H1 (cell line): ENCODE results near the gene TBK1. TPM values are rescaled to one million over a fixed set of nuclear protein-coding genes. Genes with fewer than 3 reads are reported as not detected.

Experiments
- CTCF ChIA-PET: fragments of 300-600 bp; sonication (Branson Sonifier 250); formaldehyde crosslinking; loops from one replicate; lab custom pipeline; 2021; ENCODE audit not compliant: partially characterized antibody; lab: Charles Lee
- POLR2A ChIA-PET: fragments of 300-600 bp; sonication (Branson Sonifier 250); formaldehyde crosslinking; loops from one replicate; lab custom pipeline; 2021; ENCODE audit warnings: inconsistent platforms; ENCODE audit not compliant: partially characterized antibody; lab: Charles Lee
- DNase-seq, 2 experiments: peaks; one replicate each; pipeline versions ENCODE4 v3.0.0 to v3.0.0-alpha.2; 2010 to 2022; ENCODE audit warnings: low spot score in 2 of 2, low read depth in 1 of 2, mixed read lengths in 1 of 2
- FAIRE-seq: peaks from 2 replicates; lab custom pipeline; 2011; peaks lifted over from hg19 to GRCh38; lab: Jason Lieb, UNC
- H2AFZ ChIP-seq: 2 replicates; pipeline ENCODE4 v1.8.1; 2012; ENCODE audit warnings: low read length, inconsistent platforms
- H2AK5ac ChIP-seq: 2 replicates; pipeline ENCODE4 v1.6.1; 2013; ENCODE audit warnings: low read depth, low read length
- H2BK120ac ChIP-seq: replicated peaks from 2 replicates; pipeline ENCODE3; 2013; ENCODE audit warnings: low read depth, low read length, inconsistent platforms
- H2BK12ac ChIP-seq: 2 replicates; pipeline ENCODE4 v1.6.1; 2013; ENCODE audit warnings: low read depth, low read length
- H2BK15ac ChIP-seq: 2 replicates; pipeline ENCODE4 v1.6.1; 2013; ENCODE audit warnings: low read length
- H2BK20ac ChIP-seq: 2 replicates; pipeline ENCODE4 v1.6.1; 2013; ENCODE audit warnings: low read length
- H2BK5ac ChIP-seq: 2 replicates; pipeline ENCODE4 v1.6.1; 2013; ENCODE audit warnings: low read depth, low read length
- H3K14ac ChIP-seq: 2 replicates; pipeline ENCODE4 v1.6.1; 2013; ENCODE audit warnings: inconsistent platforms; ENCODE audit not compliant: insufficient read length
- H3K18ac ChIP-seq: 2 replicates; pipeline ENCODE4 v1.6.1; 2013; ENCODE audit warnings: low read length; ENCODE audit errors: extremely low read depth
- H3K23ac ChIP-seq: 2 replicates; pipeline ENCODE4 v1.6.1; 2013; ENCODE audit warnings: inconsistent platforms; ENCODE audit not compliant: insufficient read length
- H3K23me2 ChIP-seq: 2 replicates; pipeline ENCODE4 v1.6.1; 2013; ENCODE audit warnings: low read depth, low read length
- H3K27ac ChIP-seq: 2 replicates; pipeline ENCODE4 v1.6.1; 2011; ENCODE audit warnings: low read depth, low read length, inconsistent platforms
- H3K27me3 ChIP-seq, 4 experiments: replicated peaks in 1 of 4; 1 replicate in 1 of 4; 2 replicates in 3 of 4; pipeline versions ENCODE4 v1.6.1 to v1.8.1; 2011 to 2013; ENCODE audit warnings: low read length in 3 of 4, mild to moderate bottlenecking in 3 of 4, inconsistent platforms in 2 of 4, mixed read lengths in 2 of 4, moderate library complexity in 1 of 4; ENCODE audit not compliant: control insufficient read depth in 3 of 4, insufficient read depth in 3 of 4; ENCODE audit errors: extremely low read depth in 1 of 4
- H3K36me3 ChIP-seq, 4 experiments: 2 replicates each; pipeline versions ENCODE4 v1.6.1 to v1.8.1; 2011 to 2013; ENCODE audit warnings: mild to moderate bottlenecking in 4 of 4, low read length in 3 of 4, moderate library complexity in 2 of 4, control low read depth in 1 of 4, inconsistent platforms in 1 of 4; ENCODE audit not compliant: insufficient read depth in 4 of 4, control insufficient read depth in 2 of 4
- H3K4ac ChIP-seq: replicated peaks from 2 replicates; pipeline ENCODE3; 2013; ENCODE audit warnings: low read length, low read depth, mixed read lengths, inconsistent platforms; ENCODE audit not compliant: insufficient read length
- H3K4me1 ChIP-seq, 4 experiments: replicated peaks in 1 of 4; 1 replicate in 1 of 4; 2 replicates in 3 of 4; pipeline versions ENCODE4 v1.6.1 to v1.8.1; 2011 to 2013; ENCODE audit warnings: low read length in 3 of 4, inconsistent platforms in 2 of 4, mixed read lengths in 1 of 4; ENCODE audit not compliant: insufficient read depth in 4 of 4, control insufficient read depth in 3 of 4
- H3K4me2 ChIP-seq, 2 experiments: 2 replicates each; pipeline versions ENCODE4 v1.6.1 to v1.8.1; 2011 to 2013; ENCODE audit warnings: low read depth in 2 of 2, low read length in 2 of 2, control low read depth in 1 of 2, inconsistent platforms in 1 of 2, mild to moderate bottlenecking in 1 of 2; ENCODE audit not compliant: insufficient read depth in 1 of 2
- H3K4me3 ChIP-seq, 4 experiments: fragments of 200-600, 300-600 bp in 1 of 4; sonication (generic), shearing (Covaris generic), sonication (Bioruptor Twin) in 1 of 4; 2 replicates each; pipeline versions ENCODE4 v1.5.1 to v1.8.1; 2011 to 2016; ENCODE audit warnings: low read length in 4 of 4, low read depth in 3 of 4, control low read depth in 2 of 4, inconsistent platforms in 2 of 4, mild to moderate bottlenecking in 2 of 4, mixed read lengths in 1 of 4, moderate library complexity in 1 of 4; ENCODE audit not compliant: insufficient read depth in 2 of 4; ENCODE audit errors: extremely low read depth in 1 of 4
- H3K56ac ChIP-seq: replicated peaks from 2 replicates; pipeline ENCODE3; 2013; ENCODE audit warnings: low read depth, mild to moderate bottlenecking, mixed read lengths, low read length, inconsistent platforms; ENCODE audit not compliant: insufficient read length
- H3K79me1 ChIP-seq: 2 replicates; pipeline ENCODE4 v1.6.1; 2013; ENCODE audit warnings: low read depth, low read length, control low read depth
- H3K79me2 ChIP-seq, 2 experiments: 2 replicates each; pipeline versions ENCODE4 v1.6.1 to v1.8.1; 2012 to 2013; ENCODE audit warnings: low read length in 2 of 2, mild to moderate bottlenecking in 2 of 2, inconsistent platforms in 1 of 2; ENCODE audit not compliant: insufficient read depth in 2 of 2, control insufficient read depth in 1 of 2
- H3K9ac ChIP-seq, 4 experiments: replicated peaks in 1 of 4; 1 replicate in 1 of 4; 2 replicates in 3 of 4; pipeline versions ENCODE4 v1.6.1 to v1.8.1; 2011 to 2013; ENCODE audit warnings: low read depth in 3 of 4, low read length in 3 of 4, control low read depth in 2 of 4, mild to moderate bottlenecking in 2 of 4, moderate library complexity in 2 of 4, inconsistent platforms in 1 of 4; ENCODE audit errors: extremely low read depth in 1 of 4
- H3K9me3 ChIP-seq, 2 experiments: 2 replicates each; pipeline versions ENCODE4 v1.6.1 to v1.8.1; 2012 to 2013; ENCODE audit warnings: mild to moderate bottlenecking in 2 of 2, moderate library complexity in 2 of 2, control low read depth in 1 of 2, inconsistent platforms in 1 of 2, low read depth in 1 of 2, low read length in 1 of 2, mixed read lengths in 1 of 2; ENCODE audit not compliant: insufficient read depth in 2 of 2
- H4K20me1 ChIP-seq, 2 experiments: replicated peaks in 1 of 2; 2 replicates each; pipeline versions ENCODE3 to v1.8.1; 2011 to 2013; ENCODE audit warnings: inconsistent platforms in 2 of 2, low read length in 2 of 2, mild to moderate bottlenecking in 1 of 2; ENCODE audit not compliant: insufficient read depth in 2 of 2, control insufficient read depth in 1 of 2
- H4K5ac ChIP-seq: 2 replicates; pipeline ENCODE4 v1.6.1; 2013; ENCODE audit warnings: low read length, low read depth, mixed read lengths, inconsistent platforms; ENCODE audit not compliant: insufficient read length
- H4K8ac ChIP-seq: 2 replicates; pipeline ENCODE4 v1.8.0; 2013; ENCODE audit warnings: mild to moderate bottlenecking, moderate library complexity, low read length, inconsistent platforms; ENCODE audit not compliant: insufficient read depth; ENCODE audit errors: extremely low read depth
- H4K91ac ChIP-seq: replicated peaks from 2 replicates; pipeline ENCODE3; 2013; ENCODE audit warnings: low read length, mixed read lengths, inconsistent platforms; ENCODE audit not compliant: insufficient read length
- ASH2L ChIP-seq: fragments of 200-600, 300-600 bp; sonication (generic); IDR thresholded peaks from one replicate; pipeline ENCODE4 v1.7.1; 2017; ENCODE audit warnings: low read length
- CBX8 ChIP-seq: fragments of 300-800, 300-1000 bp; sonication (generic); IDR thresholded peaks from 2 replicates; pipeline ENCODE4 v1.7.1; 2016; ENCODE audit warnings: low read depth, low read length, borderline replicate concordance
- CHD2 ChIP-seq: IDR thresholded peaks from 2 replicates; pipeline ENCODE4 v1.6.1; 2012; ENCODE audit warnings: low read length, improper control_type of control experiment
- CTBP2 ChIP-seq: IDR thresholded peaks from 2 replicates; pipeline ENCODE4 v1.7.0; 2011; ENCODE audit warnings: borderline replicate concordance, mild to moderate bottlenecking, moderate library complexity, mixed read lengths, low read length; ENCODE audit not compliant: insufficient read depth, insufficient read length
- JUND ChIP-seq: IDR thresholded peaks from 2 replicates; pipeline ENCODE4 v1.6.1; 2011; ENCODE audit warnings: mild to moderate bottlenecking, improper control_type of control experiment, low read length
- KDM5A ChIP-seq: fragments of 200-600 bp; IDR thresholded peaks from 2 replicates; pipeline ENCODE4 v1.7.1; 2012; ENCODE audit warnings: mild to moderate bottlenecking, low read length, inconsistent platforms, mixed read lengths
- MAFK ChIP-seq: IDR thresholded peaks from 2 replicates; pipeline ENCODE4 v1.6.1; 2012; ENCODE audit warnings: low read depth, mild to moderate bottlenecking, improper control_type of control experiment, low read length
- POLR2A ChIP-seq, 2 experiments: IDR thresholded peaks; 1 replicate in 1 of 2; 2 replicates in 1 of 2; pipeline ENCODE4 v1.6.1; 2011; ENCODE audit warnings: low read depth in 2 of 2, low read length in 2 of 2, mild to moderate bottlenecking in 2 of 2; ENCODE audit errors: control extremely low read depth in 1 of 2
- POU5F1 ChIP-seq: IDR thresholded peaks from 2 replicates; pipeline ENCODE4 v1.6.1; 2011; ENCODE audit warnings: low read depth, mild to moderate bottlenecking, low read length, moderate library complexity
- RXRA ChIP-seq: IDR thresholded peaks from 2 replicates; pipeline ENCODE4 v1.6.1; 2011; ENCODE audit warnings: low read depth, mild to moderate bottlenecking, low read length, moderate library complexity; ENCODE audit not compliant: insufficient read depth
- SIN3A ChIP-seq, 2 experiments: IDR thresholded peaks in 1 of 2; conservative IDR thresholded peaks in 1 of 2; 2 replicates each; pipeline ENCODE4 v1.6.1; 2011 to 2012; ENCODE audit warnings: low read length in 2 of 2, improper control_type of control experiment in 1 of 2, low read depth in 1 of 2, mild to moderate bottlenecking in 1 of 2
- SRF ChIP-seq: IDR thresholded peaks from 2 replicates; pipeline ENCODE4 v1.6.1; 2011; ENCODE audit warnings: mild to moderate bottlenecking, low read depth, low read length, moderate library complexity
- SUZ12 ChIP-seq: fragments of 200-600 bp; sonication (generic); IDR thresholded peaks from 2 replicates; pipeline ENCODE4 v1.6.1; 2012; ENCODE audit warnings: mild to moderate bottlenecking, inconsistent platforms, low read length, moderate library complexity, mixed read lengths
- TCF12 ChIP-seq: IDR thresholded peaks from 2 replicates; pipeline ENCODE4 v1.6.1; 2011; ENCODE audit warnings: low read depth, mild to moderate bottlenecking, low read length
- WGBS, 2 experiments: shearing (Covaris generic) in 1 of 2; methylation state at CpG; one replicate each; pipeline versions ENCODE4 v1.1.6 to v1.1.7; 2013 to 2015; ENCODE audit warnings: low lambda C conversion rate in 2 of 2, mixed read lengths in 2 of 2, inconsistent platforms in 1 of 2, low coverage in 1 of 2, missing lambda C conversion rate in 1 of 2; ENCODE audit not compliant: insufficient replicate concordance in 2 of 2, insufficient coverage in 1 of 2, insufficient read length in 1 of 2; ENCODE audit errors: extremely low coverage in 1 of 2, missing lambda C conversion rate in 1 of 2; 5-methylcytosine and 5-hydroxymethylcytosine counted together
- polyA plus RNA-seq, 7 experiments: library from polyadenylated mRNA; depleted of rRNA in 3 of 7; stranded (reverse) in 5 of 7; unstranded in 2 of 7; fragments of >200 nt in 5 of 7; fragments of 200-250 nt in 2 of 7; gene quantifications; 1 replicate in 5 of 7; 2 replicates in 1 of 7; 4 replicates in 1 of 7; pipeline versions ENCODE4 v1.2.1 to v1.2.3, GENCODE V29; 2011 to 2013; ENCODE audit warnings: missing spikeins in 2 of 7, mixed read lengths in 2 of 7
- total RNA-seq: library from RNA; stranded (reverse); fragmentation: NEBNext Ultra II Directional; extraction: Animal tissue kit (Norgen Biotek cat#: 25700); gene quantifications from 2 replicates; pipeline ENCODE4 v1.2.1, GENCODE V29; 2021
- TF ChIP-seq, protein P1 (sequence below): IDR thresholded peaks from 2 replicates; pipeline ENCODE4 v1.6.1; 2012; ENCODE audit warnings: inconsistent platforms

Gene TBK1
- total and polyA plus RNA-seq, 2 of the 8 experiments (the other 6 are each of a cell fraction or from before 2014, with no cell fraction given) = 5.3 to 20.4 TPM

GRCh38 chr12:64440100-64440499, 11.8 kb upstream of the TBK1 start:
- Histone ChIP-seq H3K23ac (no peak overlapping the region), H3K4ac (no peak overlapping the region), H4K20me1 (peaks cover 2 to 5% of the 10 kb centered on the region in 2 experiments), H3K4me2 (no peak overlapping the region), H2AK5ac (no peak overlapping the region), H3K56ac (no peak overlapping the region), H2BK120ac (no peak overlapping the region), H2BK12ac (no peak overlapping the region), H4K8ac (no peak overlapping the region), H3K4me3 (no peak overlapping the region), H2BK20ac (no peak overlapping the region), H3K36me3 (peaks cover 28 to 98% (median 67%) of the 10 kb centered on the region in 4 experiments), H3K4me1 (no peaks in the 10 kb centered on the region), H3K27ac (no peak overlapping the region), H4K5ac (no peak overlapping the region), H2BK15ac (no peak overlapping the region), H2AFZ (no peak overlapping the region), H3K9me3 (no peaks in the 10 kb centered on the region), H2BK5ac (no peak overlapping the region), H3K9ac (no peak overlapping the region), H3K27me3 (no peaks in the 10 kb centered on the region), H3K79me2 (no peaks in the 10 kb centered on the region), H3K79me1 (no peaks in the 10 kb centered on the region), H3K14ac (no peak overlapping the region), H3K18ac (no peak overlapping the region), H3K23me2 (no peaks in the 10 kb centered on the region), H4K91ac (no peak overlapping the region)
- 90% methylated on average over 1 of the region's 1 CpG; no CpG with 5 or more reads in 1 of the 2 experiments for WGBS, 2 experiments
- no peak for FAIRE-seq
- CTCF ChIA-PET = no interaction called here
- no peak for DNase-seq
- POLR2A ChIA-PET = interaction anchor here (1.5 to 3.1 kb wide), 6 partner anchors 10 to 32 kb away, joined by 3 to 17 read pairs (median 4); no protein-coding TSS in a partner anchor
- TF ChIP-seq MAFK (no peak), SIN3A (conservative IDR thresholded peaks at IDR 0.05 in 1 of 2, IDR thresholded peaks at IDR 0.05 in 1 of 2; ENCODE audit: low read depth in 1 of 2, low read length in 2 of 2) (no peak), KDM5A (no peak), TCF12 (no peak), CHD2 (no peak), POU5F1 (no peak), JUND (no peak), CBX8 (no peak), SUZ12 (no peak), RXRA (no peak), POLR2A (IDR thresholded peaks at IDR 0.05; ENCODE audit: control extremely low read depth in 1 of 2, low read depth in 2 of 2, low read length in 2 of 2) (no peak), CTBP2 (no peak), ASH2L (no peak), SRF (no peak)
- TF ChIP-seq, protein P1, sequence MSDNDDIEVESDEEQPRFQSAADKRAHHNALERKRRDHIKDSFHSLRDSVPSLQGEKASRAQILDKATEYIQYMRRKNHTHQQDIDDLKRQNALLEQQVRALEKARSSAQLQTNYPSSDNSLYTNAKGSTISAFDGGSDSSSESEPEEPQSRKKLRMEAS = no peak
